Right lobe of liver (tissue), 4 donors: ENCODE measurements around the gene QSER1.

Experiments
- CTCF ChIP-seq, 4 donors: fragments of 200-600 bp in 3 of 4; fragments of 450-650 bp in 1 of 4; IDR thresholded peaks; one replicate each; pipeline versions ENCODE4 v1.5.1 to v1.8.0; 2016 to 2022; ENCODE audit warnings: antibody characterized with exemption in 4 of 4, mild to moderate bottlenecking in 2 of 4
- POLR2A ChIP-seq: fragments of 450-650 bp; IDR thresholded peaks from one replicate; pipeline ENCODE4 v1.6.1; 2017; ENCODE audit warnings: antibody characterized with exemption, mild to moderate bottlenecking
- donor health status: DM: no; HTN: no; CAD: no.
- donor health status: DM: no; HTN: no; CAD: no.
- donor health status: DM: no; HTN: yes; CAD: no.

GRCh38 chr11:32908619-32909018 is 16.0 kb downstream of the QSER1 start:
- TF ChIP-seq CTCF (IDR thresholded peaks at IDR 0.05), result no peak
- TF ChIP-seq POLR2A, result no peak
